Choroid plexus epithelial cell (primary cell): Measurements from ENCODE around the gene OXTR.

Experiments used
- DNase-seq: peaks from one replicate; pipeline ENCODE4 v3.0.0-alpha.2; 2010; ENCODE audit warnings: low read depth
- H3K4me3 ChIP-seq: 2 replicates; pipeline ENCODE4 v1.5.1; 2011; ENCODE audit warnings: low read depth, mild to moderate bottlenecking, control low read depth, low read length, moderate library complexity
- CTCF ChIP-seq: conservative IDR thresholded peaks from 2 replicates; pipeline ENCODE4 v1.5.1; 2011; ENCODE audit warnings: low read depth, mild to moderate bottlenecking, control low read depth, inconsistent platforms, low read length, moderate library complexity

Gene OXTR

DNA sequence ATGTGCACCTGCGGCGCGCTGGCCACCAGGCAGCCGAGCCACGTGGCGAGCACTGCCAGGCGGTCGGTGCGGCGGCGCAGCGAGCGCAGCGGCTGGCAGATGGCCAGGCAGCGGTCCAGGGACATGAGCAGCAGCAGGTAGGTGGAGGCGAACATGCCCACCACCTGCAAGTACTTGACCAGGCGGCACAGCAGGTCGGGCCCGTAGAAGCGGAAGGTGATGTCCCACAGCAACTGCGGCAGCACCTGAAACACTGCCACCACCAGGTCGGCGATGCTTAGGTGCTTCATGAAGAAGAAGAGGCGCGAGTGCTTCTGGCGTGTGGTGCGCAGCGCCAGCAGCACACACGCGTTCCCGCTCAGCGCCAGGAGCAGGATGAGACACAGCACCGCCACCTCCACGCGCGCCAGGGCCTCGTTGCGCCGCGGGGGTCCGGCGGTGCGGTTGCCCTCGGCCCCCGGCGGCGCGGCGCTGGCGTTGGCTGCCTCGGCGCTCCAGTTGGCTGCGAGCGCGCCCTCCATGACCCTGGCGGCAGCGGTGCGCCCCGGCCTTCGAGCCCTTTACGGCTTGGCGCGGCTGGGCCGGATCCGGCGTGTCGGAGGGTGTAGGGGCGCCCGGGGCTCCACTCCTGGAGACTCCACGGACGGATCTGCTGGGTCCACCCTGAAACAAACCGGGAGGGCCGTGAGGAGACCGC is 1.6 kb downstream of the OXTR start:
- peak; percentile 47 for DNase-seq
- peak; percentile 50 for TF ChIP-seq CTCF
- H3K4me3 ChIP-seq, result peak overlapping the region; percentile 68

DNA sequence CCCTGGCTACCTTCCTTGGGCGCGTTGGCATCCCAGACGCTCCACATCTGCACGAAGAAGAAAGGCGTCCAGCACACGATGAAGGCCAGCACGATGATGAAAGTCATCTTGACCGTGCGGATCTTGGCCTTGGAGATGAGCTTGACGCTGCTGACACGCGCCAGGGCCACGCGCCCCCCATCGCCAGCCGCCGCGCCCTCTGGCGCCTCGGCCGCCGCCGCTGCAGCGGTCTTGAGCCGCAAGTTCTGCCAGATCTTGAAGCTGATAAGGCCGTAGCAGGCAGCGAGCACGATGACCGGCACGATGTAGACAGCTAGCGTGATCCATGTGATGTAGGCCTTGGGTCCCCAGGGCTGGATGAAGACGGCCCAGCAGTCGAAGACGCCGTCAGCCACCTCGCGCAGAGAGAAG is 2.2 kb downstream of the OXTR start:
- peak overlapping the region; percentile 68 for H3K4me3 ChIP-seq
- no peak for TF ChIP-seq CTCF
- no peak for DNase-seq

GRCh38 chr3:8766148-8766547 is 3.3 kb downstream of the OXTR start:
- DNase-seq, result no peak
- no peak overlapping the region for H3K4me3 ChIP-seq
- TF ChIP-seq CTCF, result no peak

DNA sequence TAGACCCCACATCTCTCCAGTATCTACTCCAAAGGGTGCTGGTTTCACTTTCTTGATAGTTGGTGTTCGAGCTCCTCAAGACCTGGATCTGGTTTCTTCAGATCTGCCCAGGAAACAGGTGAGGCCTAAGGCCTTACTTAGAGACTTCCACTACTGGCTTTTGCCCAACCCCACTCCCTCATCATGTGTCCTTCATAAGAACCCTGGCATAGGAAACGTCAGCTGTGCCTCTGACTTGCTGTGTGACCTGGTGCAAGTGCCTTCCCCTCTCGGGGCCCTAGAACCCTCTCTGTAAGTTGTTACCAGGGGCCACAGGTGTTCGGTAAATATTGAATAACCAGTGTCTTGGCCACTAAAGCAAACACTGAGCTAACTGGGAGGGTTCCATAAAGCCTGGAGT is 3.9 kb downstream of the OXTR start:
- H3K4me3 ChIP-seq, result no peak overlapping the region
- no peak for DNase-seq
- TF ChIP-seq CTCF, result no peak

DNA sequence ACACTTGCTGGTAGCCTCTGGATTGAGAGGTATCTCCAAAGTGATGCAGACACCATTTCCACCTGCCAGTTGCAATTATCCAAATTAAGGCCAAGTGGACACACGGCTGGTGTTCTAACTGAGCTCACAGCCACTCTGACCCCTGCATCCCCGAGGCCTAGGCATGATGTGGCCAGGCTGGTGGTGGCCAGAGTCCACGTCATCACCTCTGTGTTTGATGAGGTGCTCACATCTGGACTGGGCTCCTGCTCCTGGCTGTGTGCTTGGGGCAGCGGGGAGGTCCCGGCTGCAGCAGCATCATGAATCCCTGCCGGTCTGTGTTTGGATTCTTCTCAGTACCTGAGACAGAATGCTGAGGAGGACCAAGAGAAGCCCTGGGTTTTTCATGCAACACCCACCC is 4.9 kb downstream of the OXTR start:
- no peak overlapping the region for H3K4me3 ChIP-seq
- DNase-seq, result no peak
- no peak for TF ChIP-seq CTCF

GRCh38 chr3:8762607-8763377 is 6.6 kb downstream of the OXTR start:
- no peak for DNase-seq
- no peak for TF ChIP-seq CTCF
- H3K4me3 ChIP-seq, result no peak overlapping the region
